GM23338 (cell line): Measurements from ENCODE around the gene PRSS57. TPM values are rescaled to one million over a fixed set of nuclear protein-coding genes. Genes with fewer than 3 reads are reported as not detected.

ENCODE experiments used
- ATAC-seq: fragments of 200-7000 bp; cut with Tn5 transposase; 3 replicates; pipeline ENCODE4 v1.9.1; 2020
- DNase-seq: peaks from one replicate; pipeline ENCODE4 v3.0.0-alpha.2; 2015; ENCODE audit warnings: low spot score
- H2AFZ ChIP-seq: fragments of 200-600 bp; sonication (generic); 2 replicates; pipeline ENCODE4 v1.8.0; 2016; ENCODE audit warnings: antibody characterized with exemption, mild to moderate bottlenecking, moderate library complexity
- H3F3A ChIP-seq: fragments of 200-600 bp; sonication (generic); replicated peaks from 2 replicates; pipeline ENCODE4 v1.8.0; 2017; ENCODE audit warnings: antibody characterized with exemption, mixed run types, low read depth
- H3K27ac ChIP-seq: fragments of 200-600 bp; sonication (generic); 2 replicates; pipeline ENCODE4 v1.6.1; 2016; ENCODE audit warnings: low read depth
- H3K27me3 ChIP-seq: fragments of 200-600 bp; sonication (generic); 2 replicates; pipeline ENCODE4 v1.8.0; 2016; ENCODE audit warnings: mild to moderate bottlenecking, mixed run types, moderate library complexity; ENCODE audit not compliant: insufficient read depth
- H3K36me3 ChIP-seq: fragments of 200-600 bp; sonication (generic); 2 replicates; pipeline ENCODE4 v1.8.0; 2016; ENCODE audit warnings: mild to moderate bottlenecking; ENCODE audit not compliant: insufficient read depth
- H3K4me1 ChIP-seq: fragments of 200-600 bp; sonication (generic); 2 replicates; pipeline ENCODE4 v1.8.0; 2016; ENCODE audit warnings: mild to moderate bottlenecking, moderate library complexity; ENCODE audit not compliant: insufficient read depth
- H3K4me2 ChIP-seq: fragments of 200-600 bp; sonication (generic); 2 replicates; pipeline ENCODE4 v1.7.1; 2017; ENCODE audit warnings: mixed run types
- H3K4me3 ChIP-seq: fragments of 200-600 bp; sonication (generic); 2 replicates; pipeline ENCODE4 v1.6.1; 2016; ENCODE audit warnings: mixed run types
- H3K79me2 ChIP-seq: fragments of 200-600 bp; sonication (generic); replicated peaks from 2 replicates; pipeline ENCODE4 v1.8.0; 2017; ENCODE audit warnings: mild to moderate bottlenecking; ENCODE audit not compliant: insufficient read depth
- H3K9me2 ChIP-seq: fragments of 200-600 bp; sonication (generic); 2 replicates; pipeline ENCODE4 v1.8.0; 2017; ENCODE audit not compliant: insufficient read depth
- H4K20me1 ChIP-seq: fragments of 200-600 bp; sonication (generic); replicated peaks from 2 replicates; pipeline ENCODE4 v1.8.0; 2017; ENCODE audit warnings: mild to moderate bottlenecking; ENCODE audit not compliant: insufficient read depth
- H3K27ac Mint-ChIP-seq: 2 replicates; pipeline ENCODE4 v1.8.0; 2020; ENCODE audit warnings: inconsistent platforms, mild to moderate bottlenecking, moderate library complexity, mixed read lengths
- H3K27me3 Mint-ChIP-seq: 3 replicates; pipeline ENCODE4 v1.8.0; 2022; ENCODE audit warnings: low read depth, mild to moderate bottlenecking, moderate library complexity, mixed read lengths, inconsistent platforms; ENCODE audit not compliant: insufficient read depth, poor library complexity
- H3K36me3 Mint-ChIP-seq: 3 replicates; pipeline ENCODE4 v1.8.0; 2021; ENCODE audit warnings: low read depth, mild to moderate bottlenecking, inconsistent platforms, moderate library complexity, mixed read lengths
- H3K4me1 Mint-ChIP-seq: 3 replicates; pipeline ENCODE4 v1.8.0; 2020; ENCODE audit warnings: mild to moderate bottlenecking, inconsistent platforms, mixed read lengths
- H3K4me3 Mint-ChIP-seq: 3 replicates; pipeline ENCODE4 v1.8.0; 2021; ENCODE audit warnings: moderate library complexity, mild to moderate bottlenecking, inconsistent platforms, mixed read lengths
- H3K9me3 Mint-ChIP-seq: 3 replicates; pipeline ENCODE4 v1.8.0; 2020; ENCODE audit warnings: moderate library complexity, mild to moderate bottlenecking, inconsistent platforms, mixed read lengths
- CREB1 ChIP-seq: fragments of 250-450 bp; sonication (Bioruptor Pico); IDR thresholded peaks from 2 replicates; pipeline ENCODE4 v1.5.0; 2020; ENCODE audit warnings: low read depth, mild to moderate bottlenecking, moderate library complexity
- EZH2 ChIP-seq: fragments of 200-600 bp; sonication (generic); IDR thresholded peaks from one replicate; pipeline ENCODE4 v1.8.0; 2017; ENCODE audit warnings: antibody characterized with exemption, mild to moderate bottlenecking, low read depth; ENCODE audit not compliant: unreplicated experiment
- EZH2phosphoT487 ChIP-seq: fragments of 200-600 bp; sonication (generic); IDR thresholded peaks from one replicate; pipeline ENCODE4 v1.8.1; 2018; ENCODE audit warnings: antibody characterized with exemption; ENCODE audit not compliant: unreplicated experiment
- JUNB ChIP-seq: IDR thresholded peaks from one replicate; pipeline ENCODE4 v1.6.1; 2016; ENCODE audit warnings: antibody characterized with exemption; ENCODE audit not compliant: unreplicated experiment
- NANOG ChIP-seq: IDR thresholded peaks from 2 replicates; pipeline ENCODE4 v1.6.1; 2016; ENCODE audit warnings: antibody characterized with exemption, borderline replicate concordance
- POLR2AphosphoS5 ChIP-seq: IDR thresholded peaks from 2 replicates; pipeline ENCODE4 v1.6.1; 2016; ENCODE audit warnings: antibody characterized with exemption, low read depth
- STAT1 ChIP-seq: IDR thresholded peaks from one replicate; pipeline ENCODE4 v1.6.1; 2016; ENCODE audit warnings: antibody characterized with exemption; ENCODE audit not compliant: unreplicated experiment
- ZNF114 ChIP-seq: fragments of 250-450 bp; sonication (Bioruptor Pico); IDR thresholded peaks from 2 replicates; pipeline ENCODE4 v1.5.0; 2020; ENCODE audit warnings: mild to moderate bottlenecking, moderate library complexity
- ZNF331 ChIP-seq: fragments of 250-450 bp; sonication (Bioruptor Pico); IDR thresholded peaks from 2 replicates; pipeline ENCODE4 v1.5.0; 2020; ENCODE audit warnings: low read depth, mild to moderate bottlenecking, moderate library complexity
- polyA plus RNA-seq: library from polyadenylated mRNA; unstranded; fragments of >200 nt; fragmentation: Nextera tagmentation; extraction: Ambion mirVana; gene quantifications from 2 replicates; pipeline ENCODE4 v1.2.1, GENCODE V29; 2016
- total RNA-seq: library from RNA; depleted of rRNA; stranded (reverse); fragments of >200 nt; shearing (Covaris generic); gene quantifications from 2 replicates; pipeline ENCODE4 v1.2.3, GENCODE V29; 2014
- TF ChIP-seq, protein P1 (sequence below): IDR thresholded peaks from one replicate; pipeline ENCODE4 v1.6.1; 2018; ENCODE audit warnings: antibody characterized with exemption; ENCODE audit not compliant: unreplicated experiment
- TF ChIP-seq, protein P2 (sequence below): fragments of 250-450 bp; sonication (Bioruptor Pico); IDR thresholded peaks from 2 replicates; pipeline ENCODE4 v1.5.0; 2020; ENCODE audit warnings: mild to moderate bottlenecking, moderate library complexity

Gene PRSS57
- total and polyA plus RNA-seq, 2 experiments from 2014 or later, result 0.34 TPM; not detected in 1

DNA sequence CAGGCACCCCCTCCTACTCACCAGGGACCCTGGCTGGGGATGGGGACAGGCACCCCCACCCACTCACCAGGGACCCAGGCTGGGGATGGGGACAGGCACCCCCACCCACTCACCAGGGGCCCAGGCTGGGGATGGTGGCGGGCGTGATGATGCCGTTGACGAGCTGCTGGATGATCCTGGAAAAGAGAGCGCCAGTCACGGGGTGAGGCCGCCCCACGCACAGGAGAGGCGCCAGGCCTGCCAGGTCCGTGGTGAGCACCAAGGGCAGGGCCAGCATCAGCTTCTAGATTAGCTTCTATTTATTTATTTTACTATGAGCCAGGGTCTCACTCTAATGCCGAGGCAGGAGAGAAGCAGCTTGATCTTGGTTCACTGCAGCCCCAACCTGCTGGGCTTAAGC is 45.1 kb downstream of the PRSS57 start:
- H3K79me2 ChIP-seq, result peaks cover 30% of the 10 kb centered on the region

DNA sequence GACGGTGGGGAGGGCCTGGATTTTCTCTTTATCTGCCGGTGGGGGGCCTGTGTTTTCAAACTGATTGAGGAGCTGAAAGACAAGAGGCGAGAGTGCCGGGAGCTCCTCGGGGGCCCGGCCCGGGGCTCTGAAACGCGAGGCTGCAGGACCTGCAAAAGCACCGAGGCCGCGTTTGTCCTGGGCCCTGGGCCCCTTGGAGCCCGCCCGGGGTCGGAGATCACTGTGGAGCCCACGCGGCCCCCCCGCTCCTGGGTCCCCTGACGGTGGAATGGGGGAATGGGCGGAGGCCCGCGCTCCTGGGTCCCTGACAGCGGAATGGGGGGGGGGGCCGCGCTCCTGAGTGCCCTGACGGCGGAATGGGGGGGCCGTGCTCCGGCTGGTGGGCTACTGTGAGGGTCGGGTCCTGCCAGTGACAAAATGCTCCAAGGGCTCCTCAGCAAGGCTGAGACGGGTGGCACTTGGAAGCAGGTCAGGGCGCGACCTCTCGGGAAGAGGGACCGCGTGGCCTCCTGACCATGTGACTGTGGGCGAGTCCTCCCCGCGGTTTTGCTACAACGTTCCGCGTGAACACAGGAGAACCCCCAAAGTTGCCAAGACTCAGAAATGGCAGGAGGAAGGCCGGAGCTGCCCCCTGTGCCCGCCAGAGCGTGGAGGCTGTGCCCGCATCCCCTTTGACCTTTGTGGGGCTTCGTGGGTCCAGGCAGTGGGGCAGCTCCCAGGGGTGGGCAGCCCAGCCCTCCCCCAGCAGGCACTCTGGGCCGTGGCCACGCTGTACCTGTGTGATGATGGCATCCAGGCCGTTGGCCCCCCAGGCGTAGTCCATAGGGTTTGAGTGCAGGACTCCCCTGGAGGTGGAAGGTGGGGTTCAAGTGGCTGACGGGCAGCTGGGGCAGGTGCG is 46.1 kb downstream of the PRSS57 start:
- H3F3A ChIP-seq, result 0 out of 2 replicates have a peak, but pooled peaks cover 3% of the 10 kb centered on the region
- no peaks in the 10 kb centered on the region for H3K9me3 Mint-ChIP-seq
- H3K79me2 ChIP-seq, result peaks cover 20% of the 10 kb centered on the region
- peaks cover 27% of the 10 kb centered on the region for H3K36me3 Mint-ChIP-seq
- no peak for ATAC-seq
- no peaks in the 10 kb centered on the region for H3K4me1 ChIP-seq
- H2AFZ ChIP-seq, result no peak overlapping the region
- H3K9me2 ChIP-seq, result no peaks in the 10 kb centered on the region
- no peak overlapping the region for H3K4me3 Mint-ChIP-seq
- H3K4me3 ChIP-seq, result no peak overlapping the region
- H4K20me1 ChIP-seq, result no peaks in the 10 kb centered on the region; the same call in none of the 2 replicates
- no peaks in the 10 kb centered on the region for H3K4me1 Mint-ChIP-seq
- peaks cover 5% of the 10 kb centered on the region for H3K27me3 Mint-ChIP-seq
- 0 out of 2 replicates have a peak, but pooled peaks cover 5% of the 10 kb centered on the region for H3K36me3 ChIP-seq
- H3K27me3 ChIP-seq, result no peaks in the 10 kb centered on the region
- H3K27ac ChIP-seq, result no peak overlapping the region
- no peak overlapping the region for H3K27ac Mint-ChIP-seq
- DNase-seq, result no peak
- no peak overlapping the region for H3K4me2 ChIP-seq
- no peak for TF ChIP-seq CREB1 (CRISPR knock-in tag)
- TF ChIP-seq, protein P1, sequence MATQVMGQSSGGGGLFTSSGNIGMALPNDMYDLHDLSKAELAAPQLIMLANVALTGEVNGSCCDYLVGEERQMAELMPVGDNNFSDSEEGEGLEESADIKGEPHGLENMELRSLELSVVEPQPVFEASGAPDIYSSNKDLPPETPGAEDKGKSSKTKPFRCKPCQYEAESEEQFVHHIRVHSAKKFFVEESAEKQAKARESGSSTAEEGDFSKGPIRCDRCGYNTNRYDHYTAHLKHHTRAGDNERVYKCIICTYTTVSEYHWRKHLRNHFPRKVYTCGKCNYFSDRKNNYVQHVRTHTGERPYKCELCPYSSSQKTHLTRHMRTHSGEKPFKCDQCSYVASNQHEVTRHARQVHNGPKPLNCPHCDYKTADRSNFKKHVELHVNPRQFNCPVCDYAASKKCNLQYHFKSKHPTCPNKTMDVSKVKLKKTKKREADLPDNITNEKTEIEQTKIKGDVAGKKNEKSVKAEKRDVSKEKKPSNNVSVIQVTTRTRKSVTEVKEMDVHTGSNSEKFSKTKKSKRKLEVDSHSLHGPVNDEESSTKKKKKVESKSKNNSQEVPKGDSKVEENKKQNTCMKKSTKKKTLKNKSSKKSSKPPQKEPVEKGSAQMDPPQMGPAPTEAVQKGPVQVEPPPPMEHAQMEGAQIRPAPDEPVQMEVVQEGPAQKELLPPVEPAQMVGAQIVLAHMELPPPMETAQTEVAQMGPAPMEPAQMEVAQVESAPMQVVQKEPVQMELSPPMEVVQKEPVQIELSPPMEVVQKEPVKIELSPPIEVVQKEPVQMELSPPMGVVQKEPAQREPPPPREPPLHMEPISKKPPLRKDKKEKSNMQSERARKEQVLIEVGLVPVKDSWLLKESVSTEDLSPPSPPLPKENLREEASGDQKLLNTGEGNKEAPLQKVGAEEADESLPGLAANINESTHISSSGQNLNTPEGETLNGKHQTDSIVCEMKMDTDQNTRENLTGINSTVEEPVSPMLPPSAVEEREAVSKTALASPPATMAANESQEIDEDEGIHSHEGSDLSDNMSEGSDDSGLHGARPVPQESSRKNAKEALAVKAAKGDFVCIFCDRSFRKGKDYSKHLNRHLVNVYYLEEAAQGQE, result no peak
- no peak for TF ChIP-seq STAT1
- no peak for TF ChIP-seq EZH2
- TF ChIP-seq ZNF114 (CRISPR knock-in tag), result no peak
- no peak for TF ChIP-seq ZNF331 (CRISPR knock-in tag)
- TF ChIP-seq JUNB, result no peak
- no peak for TF ChIP-seq POLR2AphosphoS5
- no peak for TF ChIP-seq NANOG
- no peak for TF ChIP-seq EZH2phosphoT487
- TF ChIP-seq, protein P2, sequence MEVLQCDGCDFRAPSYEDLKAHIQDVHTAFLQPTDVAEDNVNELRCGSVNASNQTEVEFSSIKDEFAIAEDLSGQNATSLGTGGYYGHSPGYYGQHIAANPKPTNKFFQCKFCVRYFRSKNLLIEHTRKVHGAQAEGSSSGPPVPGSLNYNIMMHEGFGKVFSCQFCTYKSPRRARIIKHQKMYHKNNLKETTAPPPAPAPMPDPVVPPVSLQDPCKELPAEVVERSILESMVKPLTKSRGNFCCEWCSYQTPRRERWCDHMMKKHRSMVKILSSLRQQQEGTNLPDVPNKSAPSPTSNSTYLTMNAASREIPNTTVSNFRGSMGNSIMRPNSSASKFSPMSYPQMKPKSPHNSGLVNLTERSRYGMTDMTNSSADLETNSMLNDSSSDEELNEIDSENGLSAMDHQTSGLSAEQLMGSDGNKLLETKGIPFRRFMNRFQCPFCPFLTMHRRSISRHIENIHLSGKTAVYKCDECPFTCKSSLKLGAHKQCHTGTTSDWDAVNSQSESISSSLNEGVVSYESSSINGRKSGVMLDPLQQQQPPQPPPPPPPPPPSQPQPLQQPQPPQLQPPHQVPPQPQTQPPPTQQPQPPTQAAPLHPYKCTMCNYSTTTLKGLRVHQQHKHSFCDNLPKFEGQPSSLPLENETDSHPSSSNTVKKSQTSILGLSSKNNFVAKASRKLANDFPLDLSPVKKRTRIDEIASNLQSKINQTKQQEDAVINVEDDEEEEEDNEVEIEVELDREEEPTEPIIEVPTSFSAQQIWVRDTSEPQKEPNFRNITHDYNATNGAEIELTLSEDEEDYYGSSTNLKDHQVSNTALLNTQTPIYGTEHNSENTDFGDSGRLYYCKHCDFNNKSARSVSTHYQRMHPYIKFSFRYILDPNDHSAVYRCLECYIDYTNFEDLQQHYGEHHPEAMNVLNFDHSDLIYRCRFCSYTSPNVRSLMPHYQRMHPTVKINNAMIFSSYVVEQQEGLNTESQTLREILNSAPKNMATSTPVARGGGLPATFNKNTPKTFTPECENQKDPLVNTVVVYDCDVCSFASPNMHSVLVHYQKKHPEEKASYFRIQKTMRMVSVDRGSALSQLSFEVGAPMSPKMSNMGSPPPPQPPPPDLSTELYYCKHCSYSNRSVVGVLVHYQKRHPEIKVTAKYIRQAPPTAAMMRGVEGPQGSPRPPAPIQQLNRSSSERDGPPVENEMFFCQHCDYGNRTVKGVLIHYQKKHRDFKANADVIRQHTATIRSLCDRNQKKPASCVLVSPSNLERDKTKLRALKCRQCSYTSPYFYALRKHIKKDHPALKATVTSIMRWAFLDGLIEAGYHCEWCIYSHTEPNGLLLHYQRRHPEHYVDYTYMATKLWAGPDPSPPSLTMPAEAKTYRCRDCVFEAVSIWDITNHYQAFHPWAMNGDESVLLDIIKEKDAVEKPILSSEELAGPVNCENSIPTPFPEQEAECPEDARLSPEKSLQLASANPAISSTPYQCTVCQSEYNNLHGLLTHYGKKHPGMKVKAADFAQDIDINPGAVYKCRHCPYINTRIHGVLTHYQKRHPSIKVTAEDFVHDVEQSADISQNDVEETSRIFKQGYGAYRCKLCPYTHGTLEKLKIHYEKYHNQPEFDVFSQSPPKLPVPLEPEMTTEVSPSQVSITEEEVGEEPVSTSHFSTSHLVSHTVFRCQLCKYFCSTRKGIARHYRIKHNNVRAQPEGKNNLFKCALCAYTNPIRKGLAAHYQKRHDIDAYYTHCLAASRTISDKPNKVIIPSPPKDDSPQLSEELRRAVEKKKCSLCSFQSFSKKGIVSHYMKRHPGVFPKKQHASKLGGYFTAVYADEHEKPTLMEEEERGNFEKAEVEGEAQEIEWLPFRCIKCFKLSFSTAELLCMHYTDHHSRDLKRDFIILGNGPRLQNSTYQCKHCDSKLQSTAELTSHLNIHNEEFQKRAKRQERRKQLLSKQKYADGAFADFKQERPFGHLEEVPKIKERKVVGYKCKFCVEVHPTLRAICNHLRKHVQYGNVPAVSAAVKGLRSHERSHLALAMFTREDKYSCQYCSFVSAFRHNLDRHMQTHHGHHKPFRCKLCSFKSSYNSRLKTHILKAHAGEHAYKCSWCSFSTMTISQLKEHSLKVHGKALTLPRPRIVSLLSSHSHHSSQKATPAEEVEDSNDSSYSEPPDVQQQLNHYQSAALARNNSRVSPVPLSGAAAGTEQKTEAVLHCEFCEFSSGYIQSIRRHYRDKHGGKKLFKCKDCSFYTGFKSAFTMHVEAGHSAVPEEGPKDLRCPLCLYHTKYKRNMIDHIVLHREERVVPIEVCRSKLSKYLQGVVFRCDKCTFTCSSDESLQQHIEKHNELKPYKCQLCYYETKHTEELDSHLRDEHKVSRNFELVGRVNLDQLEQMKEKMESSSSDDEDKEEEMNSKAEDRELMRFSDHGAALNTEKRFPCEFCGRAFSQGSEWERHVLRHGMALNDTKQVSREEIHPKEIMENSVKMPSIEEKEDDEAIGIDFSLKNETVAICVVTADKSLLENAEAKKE (CRISPR knock-in tag), result no peak

More for the DNA sequence above, 45.1 kb downstream of the PRSS57 start:
- no peak overlapping the region for H3K27ac ChIP-seq
- H4K20me1 ChIP-seq, result peaks cover 7% of the 10 kb centered on the region
- Mint-ChIP-seq H3K4me3 (no peak overlapping the region), H3K27me3 (peaks cover 5% of the 10 kb centered on the region), H3K9me3 (no peaks in the 10 kb centered on the region), H3K36me3 (peaks cover 28% of the 10 kb centered on the region), H3K27ac (no peak overlapping the region), H3K4me1 (no peaks in the 10 kb centered on the region; the same call in 2 of the 3 replicates)
- TF ChIP-seq POLR2AphosphoS5, result no peak
- TF ChIP-seq EZH2phosphoT487, result no peak
- H3K4me1 ChIP-seq, result no peaks in the 10 kb centered on the region
- no peak overlapping the region for H3K4me3 ChIP-seq
- no peaks in the 10 kb centered on the region for H3K27me3 ChIP-seq
- H3F3A ChIP-seq, result peaks cover 3% of the 10 kb centered on the region; the same call in 1 of the 2 replicates
- no peak overlapping the region for H3K4me2 ChIP-seq
- no peak for ATAC-seq
- DNase-seq, result no peak
- no peaks in the 10 kb centered on the region for H3K9me2 ChIP-seq
- H2AFZ ChIP-seq, result no peak overlapping the region
- 0 out of 2 replicates have a peak, but pooled peaks cover 5% of the 10 kb centered on the region for H3K36me3 ChIP-seq
